ENCODE measurements around the gene CBL.
A peak's percentile ranks its signal among the peaks of the same experiment; 100 is the strongest.

CBL gene

DNA sequence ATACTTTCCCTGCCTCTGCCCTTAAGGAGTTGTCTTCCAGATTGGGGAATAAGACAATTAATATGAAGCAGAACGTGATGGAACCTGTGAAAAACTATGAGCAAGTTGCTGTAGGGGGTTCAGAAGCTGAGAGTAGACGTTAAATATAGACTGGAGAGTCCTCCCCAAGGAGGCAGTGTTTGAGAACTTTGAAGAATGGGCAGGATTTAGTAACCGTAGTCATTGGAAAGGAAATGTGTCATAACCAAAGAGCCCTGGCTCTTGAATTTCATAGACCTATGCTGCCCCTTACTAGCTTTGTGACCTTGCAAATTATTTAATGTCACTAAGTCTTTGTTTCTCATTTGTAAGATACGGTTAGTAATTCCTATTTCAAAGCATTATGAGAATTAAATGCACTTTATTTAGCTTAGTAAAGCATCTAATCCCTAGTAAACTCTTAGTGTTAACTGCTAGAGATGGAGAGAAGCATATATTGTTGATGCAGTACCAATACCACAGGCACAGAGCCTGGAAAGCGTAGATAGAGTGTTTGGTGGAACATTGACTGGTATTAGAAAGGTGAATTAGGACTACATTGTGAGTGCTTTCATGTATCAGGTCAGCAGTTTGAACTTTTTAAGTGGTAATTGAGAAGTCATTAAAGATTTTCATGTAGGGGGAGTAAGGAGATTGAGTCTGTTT, 56.7 kb downstream of the CBL start:
- peak; percentile 28 for FAIRE-seq
- peak; percentile 31 for DNase-seq (ENCODE audit: insufficient read length, low spot score)

DNA sequence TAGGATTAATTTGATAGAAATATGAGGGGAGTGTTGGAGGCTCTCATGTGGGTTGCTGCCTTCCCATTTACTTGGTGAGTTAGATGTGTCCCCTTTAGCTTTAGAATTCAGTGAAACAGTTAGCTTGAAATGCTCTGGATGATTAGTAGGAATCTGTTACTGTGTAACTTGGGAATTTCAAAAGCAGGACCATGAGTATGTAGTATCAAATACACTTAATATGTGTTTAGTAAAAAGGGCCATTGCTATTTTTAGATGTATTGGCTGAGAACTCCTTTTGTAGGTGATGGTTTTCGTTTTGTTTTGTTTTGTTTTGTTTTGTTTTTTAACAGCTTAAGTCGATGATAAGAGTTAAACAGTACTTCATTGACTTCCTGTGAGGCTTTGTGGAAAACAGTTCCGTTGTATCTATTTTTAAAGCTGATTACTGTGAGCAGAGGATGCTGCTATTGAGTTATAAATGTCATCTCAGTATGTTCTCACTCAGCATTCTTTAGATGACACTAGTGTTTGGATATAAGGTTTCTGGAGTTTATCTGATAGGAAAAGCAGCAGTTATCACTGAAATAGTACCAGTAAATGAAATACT, 57.3 kb downstream of the CBL start:
- FAIRE-seq: no peak
- DNase-seq (ENCODE audit: insufficient read length, low spot score): no peak

- FAIRE-seq (no peak), DNase-seq (ENCODE audit: insufficient read length, low spot score) (no peak)
These were observed 59.9 kb downstream of the CBL start for GRCh38 chr11:119266063-119266462.

DNA sequence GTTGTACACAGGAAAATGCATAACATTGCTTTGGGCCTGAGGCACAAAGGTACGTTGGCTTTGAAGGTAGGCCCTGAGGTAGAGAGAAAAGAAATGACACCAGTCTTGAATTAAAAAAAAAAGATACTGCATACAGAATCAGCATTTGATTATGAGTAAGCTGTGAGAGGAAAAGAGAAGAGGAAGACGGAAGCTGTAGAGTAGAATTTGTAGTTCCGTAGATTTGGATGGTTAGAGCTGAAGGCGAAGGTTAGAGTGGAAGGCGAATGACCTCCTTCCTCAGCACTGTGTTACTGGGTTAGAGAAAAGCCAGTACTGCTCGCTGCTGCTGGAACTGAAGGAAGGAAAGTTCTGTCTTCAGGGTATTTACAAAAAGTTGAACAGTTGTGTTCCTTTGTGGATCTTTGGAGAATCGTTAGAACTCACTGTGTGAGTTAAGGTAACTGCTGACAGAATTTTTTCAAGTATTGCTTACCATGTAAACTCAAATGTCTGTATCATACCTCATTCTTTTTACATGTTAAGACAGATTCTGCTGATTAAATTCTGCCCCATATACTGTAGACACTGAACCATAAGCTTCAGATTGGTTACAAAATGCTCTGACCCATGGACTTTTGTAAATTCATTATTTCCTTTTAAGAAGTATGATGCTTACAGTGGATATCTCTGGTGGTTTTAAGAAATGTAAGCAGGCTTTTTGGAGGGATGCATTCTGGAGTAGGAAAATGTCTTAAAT, 60.5 kb downstream of the CBL start:
- DNase-seq (ENCODE audit: insufficient read length, low spot score): no peak
- FAIRE-seq: no peak

DNA sequence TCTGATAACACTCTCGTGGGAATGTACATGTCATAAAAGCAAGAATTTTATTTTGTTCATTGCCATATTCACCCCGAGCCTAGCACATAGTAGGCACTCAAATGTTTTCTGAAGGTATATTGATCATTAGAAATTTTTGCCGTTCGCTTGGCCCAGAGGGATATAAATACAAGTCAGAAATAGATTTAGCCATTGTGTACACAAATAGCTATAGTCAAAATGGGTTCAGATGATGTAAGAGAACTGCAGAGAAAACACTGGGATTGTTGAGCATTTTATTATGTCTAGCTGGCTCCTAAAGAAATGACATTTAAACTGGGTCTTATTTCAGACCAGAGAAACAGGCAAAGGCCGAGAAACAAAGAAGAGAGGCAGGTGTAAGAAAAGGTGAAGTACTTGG, 61.5 kb downstream of the CBL start:
- no peak for DNase-seq (ENCODE audit: insufficient read length, low spot score)
- FAIRE-seq: no peak

GRCh38 chr11:119273721-119274120, 67.6 kb downstream of the CBL start:
- FAIRE-seq (no peak), DNase-seq (ENCODE audit: insufficient read length, low spot score) (no peak)

GRCh38 chr11:119277660-119278059, 71.5 kb downstream of the CBL start:
- no peak for FAIRE-seq
- no peak for DNase-seq (ENCODE audit: insufficient read length, low spot score)

GRCh38 chr11:119282495-119282894, 76.4 kb downstream of the CBL start:
- DNase-seq (ENCODE audit: insufficient read length, low spot score) (no peak), FAIRE-seq (no peak)

- FAIRE-seq (no peak), DNase-seq (ENCODE audit: insufficient read length, low spot score) (peak; percentile 68)
These were observed 78.4 kb downstream of the CBL start for GRCh38 chr11:119284344-119285157.

DNA sequence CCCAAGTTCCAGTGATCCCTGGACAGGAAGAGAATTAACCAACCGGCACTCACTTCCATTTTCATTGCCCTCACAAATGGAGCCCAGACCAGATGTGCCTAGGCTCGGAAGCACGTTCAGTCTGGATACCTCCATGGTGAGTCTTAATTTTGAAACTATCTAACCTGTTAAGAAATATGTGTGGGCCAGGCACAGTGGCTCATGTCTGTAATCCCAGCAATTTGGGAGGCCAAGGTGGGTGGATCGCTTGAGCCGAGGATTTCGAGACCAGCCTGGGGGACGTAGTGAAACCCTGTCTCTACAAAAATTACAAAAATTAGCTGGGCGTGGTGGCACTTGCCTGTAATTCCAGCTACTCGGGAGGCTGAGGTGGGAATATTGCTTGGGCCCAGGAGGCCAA, 79.3 kb downstream of the CBL start:
- FAIRE-seq (no peak), DNase-seq (ENCODE audit: insufficient read length, low spot score) (no peak)

DNA sequence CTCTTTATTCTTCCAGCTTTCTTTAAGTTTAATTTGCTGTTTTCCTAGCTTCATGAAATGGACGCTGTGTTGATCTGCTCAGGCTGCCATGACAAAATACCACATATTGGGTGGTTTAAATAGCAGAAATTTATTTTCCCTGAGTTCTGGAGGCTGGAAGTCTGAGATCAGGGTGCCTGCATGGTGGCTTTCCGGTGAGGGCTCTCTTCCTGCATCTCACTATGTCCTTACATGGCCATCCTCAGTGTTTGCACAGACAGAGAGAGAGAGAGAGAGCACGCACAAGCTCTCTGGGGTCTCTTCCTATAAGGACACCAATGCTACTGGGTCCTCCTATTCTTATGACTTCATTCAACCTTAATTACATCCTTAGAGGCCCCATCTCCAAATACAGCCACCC, 82.1 kb downstream of the CBL start:
- no peak for DNase-seq (ENCODE audit: insufficient read length, low spot score)
- no peak for FAIRE-seq

- DNase-seq (ENCODE audit: insufficient read length, low spot score): no peak
- no peak for FAIRE-seq
These were observed 84.9 kb downstream of the CBL start for GRCh38 chr11:119290894-119291497.

DNA sequence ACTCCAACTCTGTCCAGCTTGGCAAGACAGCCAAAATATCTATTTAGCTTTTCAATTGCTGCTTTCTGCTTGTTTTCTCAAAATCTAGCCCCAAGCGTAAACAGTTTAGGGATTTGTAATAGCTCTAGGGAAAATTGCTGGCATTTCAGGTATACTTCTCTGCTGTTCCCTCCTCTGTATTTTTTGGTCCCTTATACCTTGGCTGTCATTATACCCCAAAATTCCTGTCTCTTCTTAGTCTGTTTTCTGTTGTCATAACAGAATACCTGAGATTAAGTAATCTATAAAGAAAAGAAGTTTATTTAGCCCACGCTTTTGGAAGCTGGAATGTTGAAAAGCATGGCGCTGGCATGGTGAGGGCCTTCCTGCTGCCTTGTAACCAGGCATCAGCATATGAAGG, 87.3 kb downstream of the CBL start:
- no peak for DNase-seq (ENCODE audit: insufficient read length, low spot score)
- no peak for FAIRE-seq

DNA sequence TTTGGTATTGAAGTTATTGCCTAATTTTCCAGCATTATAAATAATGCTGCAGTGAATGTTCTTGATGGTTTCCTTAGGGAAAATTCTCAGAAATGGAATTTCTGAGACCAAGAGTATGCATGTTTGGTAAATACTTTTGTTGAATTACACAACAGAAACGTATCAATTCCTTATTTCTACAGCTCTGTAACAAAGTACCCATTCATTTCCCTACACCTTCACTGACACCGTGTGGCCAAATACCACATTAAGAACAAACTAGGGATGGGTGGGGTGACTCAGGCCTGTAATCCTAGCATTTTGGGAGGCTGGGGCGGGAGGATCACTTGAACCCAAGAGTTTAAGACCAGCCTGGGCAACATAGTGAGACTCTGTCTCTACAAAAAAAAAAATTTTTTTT, 89.0 kb downstream of the CBL start:
- DNase-seq (ENCODE audit: insufficient read length, low spot score): no peak

GRCh38 chr11:119297938-119298337, 91.8 kb downstream of the CBL start:
- FAIRE-seq (no peak), DNase-seq (ENCODE audit: insufficient read length, low spot score) (no peak)

More for the DNA sequence above, 89.0 kb downstream of the CBL start:
- no peak for FAIRE-seq

GRCh38 chr11:119298726-119299125, 92.6 kb downstream of the CBL start:
- DNase-seq (ENCODE audit: insufficient read length, low spot score) (no peak), FAIRE-seq (no peak)

DNA sequence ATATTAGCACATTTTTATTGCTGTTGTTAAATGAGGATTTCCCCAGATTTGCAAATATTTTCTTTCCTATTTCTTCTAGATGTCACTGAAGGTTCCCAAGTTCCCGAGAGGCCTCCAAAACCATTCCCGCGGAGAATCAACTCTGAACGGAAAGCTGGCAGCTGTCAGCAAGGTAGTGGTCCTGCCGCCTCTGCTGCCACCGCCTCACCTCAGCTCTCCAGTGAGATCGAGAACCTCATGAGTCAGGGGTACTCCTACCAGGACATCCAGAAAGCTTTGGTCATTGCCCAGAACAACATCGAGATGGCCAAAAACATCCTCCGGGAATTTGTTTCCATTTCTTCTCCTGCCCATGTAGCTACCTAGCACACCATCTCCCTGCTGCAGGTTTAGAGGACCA, 93.3 kb downstream of the CBL start:
- DNase-seq (ENCODE audit: insufficient read length, low spot score) (no peak), FAIRE-seq (no peak)

DNA sequence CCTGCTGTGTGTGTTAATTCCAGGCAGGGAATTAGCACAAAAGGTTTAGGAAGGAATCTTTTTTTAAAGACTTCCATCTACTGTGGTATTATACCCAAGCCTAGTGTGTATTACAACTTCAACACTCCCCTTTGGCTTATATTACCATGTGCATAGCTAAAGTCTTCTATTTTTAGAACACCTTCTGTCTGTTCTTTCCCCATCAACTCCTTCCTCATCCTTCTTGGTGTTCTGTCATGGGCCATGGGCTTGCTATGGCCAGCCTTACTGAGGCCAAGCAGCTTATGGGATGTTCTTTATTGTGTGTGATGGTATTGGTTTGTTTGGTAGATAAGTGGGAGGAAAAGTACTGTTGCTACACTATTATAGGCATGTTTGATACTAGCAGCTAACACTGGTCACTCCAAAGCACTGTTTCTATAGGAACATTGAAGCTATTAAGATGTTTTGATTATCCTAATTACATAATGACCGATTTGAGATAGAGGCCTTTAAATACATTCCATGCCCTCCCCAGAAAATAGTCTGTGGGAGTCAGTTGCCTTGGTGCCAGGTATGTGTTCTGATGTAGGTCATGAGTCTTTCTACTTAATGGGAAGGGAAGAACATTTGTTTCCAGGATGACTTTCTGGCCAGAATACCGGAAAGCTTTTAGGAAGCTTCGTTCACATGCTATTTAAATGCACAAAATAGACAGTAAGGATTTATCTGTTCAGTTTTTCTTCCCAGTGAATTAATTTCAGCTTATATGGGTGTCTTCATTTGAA, 94.2 kb downstream of the CBL start:
- FAIRE-seq (peak; percentile 20), DNase-seq (ENCODE audit: insufficient read length, low spot score) (no peak)

GRCh38 chr11:119303227-119303718, 97.1 kb downstream of the CBL start:
- no peak for DNase-seq (ENCODE audit: insufficient read length, low spot score)
- no peak for FAIRE-seq
